PC-9 (cell line): Measurements from ENCODE around the gene ITPKC. TPM values are rescaled to one million over a fixed set of nuclear protein-coding genes. Genes with fewer than 3 reads are reported as not detected.

ENCODE experiments used
- BruUV-seq: library from RNA; stranded (reverse); fragments of 400-500 nt; replicated peaks from 2 replicates; lab custom pipeline; 2021; lab: Mats Ljungman, UMichigan
- CTCF ChIA-PET: fragments of 300-600 bp; sonication (Branson Sonifier 250); formaldehyde crosslinking; loops from one replicate; lab custom pipeline; 2022; ENCODE audit warnings: antibody characterized with exemption; lab: Charles Lee
- POLR2A ChIA-PET: fragments of 300-600 bp; sonication (Branson Sonifier 250); formaldehyde crosslinking; loops from one replicate; lab custom pipeline; 2022; ENCODE audit warnings: antibody characterized with exemption; ENCODE audit not compliant: unreplicated experiment; lab: Charles Lee
- DNase-seq, 2 experiments: peaks; one replicate each; pipeline versions ENCODE4 v3.0.0 to v3.0.0-alpha.2; 2015 to 2022; ENCODE audit warnings: mixed read lengths in 1 of 2
- H2AFZ ChIP-seq: fragments of 200-600 bp; sonication (generic); 2 replicates; pipeline ENCODE4 v1.8.1; 2017; ENCODE audit warnings: antibody characterized with exemption
- H3F3A ChIP-seq: fragments of 200-600 bp; sonication (generic); 2 replicates; pipeline ENCODE4 v1.8.1; 2017; ENCODE audit warnings: antibody characterized with exemption, mild to moderate bottlenecking, low read depth; ENCODE audit not compliant: insufficient read depth
- H3K27ac ChIP-seq: fragments of 200-600 bp; sonication (generic); 2 replicates; pipeline ENCODE4 v1.6.1; 2016; ENCODE audit warnings: mixed run types
- H3K27me3 ChIP-seq: fragments of 200-600 bp; sonication (generic); 2 replicates; pipeline ENCODE4 v1.6.1; 2016; ENCODE audit warnings: low read depth, mixed run types; ENCODE audit not compliant: insufficient read depth
- H3K36me3 ChIP-seq: fragments of 200-600 bp; sonication (generic); 2 replicates; pipeline ENCODE4 v1.6.1; 2016; ENCODE audit warnings: low read depth, mixed run types
- H3K4me1 ChIP-seq: fragments of 200-600 bp; sonication (generic); replicated peaks from 2 replicates; pipeline ENCODE4 v1.6.1; 2016; ENCODE audit warnings: mixed run types; ENCODE audit not compliant: insufficient read depth
- H3K4me2 ChIP-seq: fragments of 200-600 bp; sonication (generic); 2 replicates; pipeline ENCODE4 v1.6.1; 2017; ENCODE audit warnings: mixed run types
- H3K4me3 ChIP-seq: fragments of 200-600 bp; sonication (generic); 2 replicates; pipeline ENCODE4 v1.6.1; 2016; ENCODE audit warnings: mixed run types
- H3K79me2 ChIP-seq: fragments of 200-600 bp; sonication (generic); 2 replicates; pipeline ENCODE4 v1.6.1; 2017; ENCODE audit warnings: low read depth, mixed run types
- H3K9me2 ChIP-seq: fragments of 200-600 bp; sonication (generic); 2 replicates; pipeline ENCODE4 v1.8.1; 2017; ENCODE audit warnings: mild to moderate bottlenecking; ENCODE audit not compliant: insufficient read depth
- H3K9me3 ChIP-seq: fragments of 200-600 bp; sonication (generic); 2 replicates; pipeline ENCODE4 v1.8.1; 2016; ENCODE audit warnings: low read depth; ENCODE audit not compliant: insufficient read depth
- H4K20me1 ChIP-seq: fragments of 200-600 bp; sonication (generic); 2 replicates; pipeline ENCODE4 v1.8.1; 2017; ENCODE audit not compliant: insufficient read depth
- CTCF ChIP-seq: fragments of 200-600 bp; sonication (generic); conservative IDR thresholded peaks from 2 replicates; pipeline ENCODE4 v1.6.1; 2017; ENCODE audit warnings: mixed run types, antibody characterized with exemption, mild to moderate bottlenecking, moderate library complexity
- EZH2 ChIP-seq: fragments of 200-600 bp; sonication (generic); IDR thresholded peaks from 2 replicates; pipeline ENCODE4 v1.8.0; 2017; ENCODE audit warnings: antibody characterized with exemption, low read depth
- intact Hi-C: fragments of 100-400 bp; cut with micrococcal nuclease; formaldehyde crosslinking; loops from one replicate; pipeline ENCODE4 v1.10.0; 2022; ENCODE audit not compliant: unreplicated experiment
- total RNA-seq: library from RNA; stranded (reverse); gene quantifications from 2 replicates; pipeline ENCODE4 v1.2.3, GENCODE V29; 2021

Gene ITPKC
- total RNA-seq, 1 experiment from 2014 or later = 17.6 TPM

GRCh38 chr19:40743926-40744325 is 27.0 kb downstream of the ITPKC start:
- H2AFZ ChIP-seq = no peak overlapping the region
- CTCF ChIA-PET = no interaction called here
- DNase-seq = no peak
- H3F3A ChIP-seq = peaks cover 28% of the 10 kb centered on the region
- H3K4me2 ChIP-seq = no peak overlapping the region
- no peak overlapping the region for H3K27ac ChIP-seq
- intact Hi-C loops = no loop called here
- H3K36me3 ChIP-seq = peaks cover under 1% of the 10 kb centered on the region; the same call in 1 of the 2 replicates
- no peaks in the 10 kb centered on the region for H3K9me3 ChIP-seq
- H4K20me1 ChIP-seq = no peaks in the 10 kb centered on the region; the same call in 1 of the 2 replicates
- BruUV-seq = no TSS peak
- no peak overlapping the region for H3K4me3 ChIP-seq
- H3K79me2 ChIP-seq = peaks cover 4% of the 10 kb centered on the region
- TF ChIP-seq EZH2 (no peak), CTCF (no peak)
- peaks cover 13% of the 10 kb centered on the region for H3K4me1 ChIP-seq
- no peaks in the 10 kb centered on the region for H3K9me2 ChIP-seq
- POLR2A ChIA-PET = interaction anchor here (0.6 kb wide), 1 partner anchor 53 kb away, joined by 3 read pairs; the partner anchor contains the start of gene NUMBL
- no peaks in the 10 kb centered on the region for H3K27me3 ChIP-seq

- no peak overlapping the region for H3K4me2 ChIP-seq
- no peaks in the 10 kb centered on the region for H3K27me3 ChIP-seq
- no peak overlapping the region for H3K27ac ChIP-seq
- no TSS peak for BruUV-seq
- ChIA-PET POLR2A (interaction anchor here (0.6 kb wide), 3 partner anchors 26 to 697 kb away, joined by 3 to 4 read pairs (median 3); partner anchors contain the start of gene NUMBL), CTCF (no interaction called here)
- H3K9me2 ChIP-seq = no peaks in the 10 kb centered on the region
- H2AFZ ChIP-seq = no peak overlapping the region
- TF ChIP-seq EZH2 (no peak), CTCF (no peak)
- peaks cover 24% of the 10 kb centered on the region for H3F3A ChIP-seq
- no peaks in the 10 kb centered on the region for H3K36me3 ChIP-seq
- DNase-seq = no peak
- intact Hi-C loops = no loop called here
- peaks cover 22% of the 10 kb centered on the region for H3K4me1 ChIP-seq
- no peak overlapping the region for H3K4me3 ChIP-seq
- H4K20me1 ChIP-seq = no peaks in the 10 kb centered on the region; the same call in 1 of the 2 replicates
- no peaks in the 10 kb centered on the region for H3K9me3 ChIP-seq
- peaks cover 11% of the 10 kb centered on the region for H3K79me2 ChIP-seq
Measured at GRCh38 chr19:40744554-40745401, 27.9 kb downstream of the ITPKC start.

- POLR2A ChIA-PET = interaction anchor here (0.6 kb wide), 3 partner anchors 26 to 696 kb away, joined by 3 to 11 read pairs (median 4); no protein-coding TSS in a partner anchor
- peaks cover 20% of the 10 kb centered on the region for H3F3A ChIP-seq
- no peak overlapping the region for H3K27ac ChIP-seq
- no peaks in the 10 kb centered on the region for H3K9me2 ChIP-seq
- no peak overlapping the region for H2AFZ ChIP-seq
- TF ChIP-seq CTCF (no peak), EZH2 (no peak)
- H3K79me2 ChIP-seq = peaks cover 16% of the 10 kb centered on the region
- no peak overlapping the region for H3K4me3 ChIP-seq
- intact Hi-C loops = no loop called here
- no peaks in the 10 kb centered on the region for H3K27me3 ChIP-seq
- no peaks in the 10 kb centered on the region for H3K36me3 ChIP-seq
- no peak for DNase-seq
- no TSS peak for BruUV-seq
- H3K4me1 ChIP-seq = peaks cover 22% of the 10 kb centered on the region
- CTCF ChIA-PET = no interaction called here
- no peaks in the 10 kb centered on the region for H3K9me3 ChIP-seq
- H4K20me1 ChIP-seq = no peaks in the 10 kb centered on the region; the same call in 1 of the 2 replicates
- H3K4me2 ChIP-seq = no peak overlapping the region
Measured at GRCh38 chr19:40745402-40745780, 28.5 kb downstream of the ITPKC start.
